Lung (tissue), 12 donors: ENCODE results near the gene RIMS3. TPM values are rescaled to one million over a fixed set of nuclear protein-coding genes. Genes with fewer than 3 reads are reported as not detected.
"Not testable (repeated sequence)": the region's sequence is repeated elsewhere in the genome, so short reads cannot be mapped to it uniquely, and the experiment has no call there.

ENCODE experiments used
- ATAC-seq: fragments of 200-7000 bp; cut with Tn5 transposase; one replicate; pipeline ENCODE4 v1.9.1; 2020; ENCODE audit warnings: moderate number of reproducible peaks; ENCODE audit not compliant: insufficient read depth, low FRiP score
- DNase-seq, 3 donors: peaks; one replicate each; pipeline ENCODE4 v3.0.0-alpha.2; 2013 to 2017
- H3K27ac ChIP-seq, 2 donors: one replicate each; pipeline ENCODE4 v1.5.1; 2013; ENCODE audit warnings: mild to moderate bottlenecking in 2 of 2, moderate library complexity in 2 of 2, control low read depth in 1 of 2, inconsistent platforms in 1 of 2, low read depth in 1 of 2, low read length in 1 of 2
- H3K27me3 ChIP-seq, 3 donors: one replicate each; pipeline ENCODE4 v1.5.1; 2013; ENCODE audit warnings: low read length in 2 of 3; ENCODE audit not compliant: control insufficient read depth in 3 of 3, insufficient read depth in 3 of 3
- H3K36me3 ChIP-seq, 4 donors: one replicate each; pipeline ENCODE4 v1.5.1; 2013; ENCODE audit warnings: low read length in 4 of 4, mild to moderate bottlenecking in 1 of 4, moderate library complexity in 1 of 4; ENCODE audit not compliant: control insufficient read depth in 4 of 4, insufficient read depth in 4 of 4
- H3K4me1 ChIP-seq, 5 donors: one replicate each; pipeline ENCODE4 v1.5.1; 2013; ENCODE audit warnings: low read length in 5 of 5, mild to moderate bottlenecking in 2 of 5, moderate library complexity in 1 of 5; ENCODE audit not compliant: control insufficient read depth in 5 of 5, insufficient read depth in 5 of 5
- H3K4me3 ChIP-seq: one replicate; pipeline ENCODE4 v1.5.1; 2013; ENCODE audit warnings: mild to moderate bottlenecking, control low read depth, moderate library complexity
- H3K9ac ChIP-seq, 2 donors: one replicate each; pipeline ENCODE4 v1.5.1; 2013; ENCODE audit warnings: low read length in 2 of 2, control low read depth in 1 of 2; ENCODE audit not compliant: insufficient read depth in 1 of 2
- H3K9me3 ChIP-seq, 4 donors: one replicate each; pipeline ENCODE4 v1.5.1; 2013; ENCODE audit warnings: low read length in 3 of 4, mild to moderate bottlenecking in 1 of 4, moderate library complexity in 1 of 4; ENCODE audit not compliant: control insufficient read depth in 4 of 4, insufficient read depth in 3 of 4
- WGBS, 2 donors: extraction: QIAGEN DNeasy Blood & Tissue Kit; methylation state at CpG; one replicate each; pipeline ENCODE4 v1.1.7; 2013; 5-methylcytosine and 5-hydroxymethylcytosine counted together
- polyA plus RNA-seq, 2 donors: library from polyadenylated mRNA; stranded (reverse); fragments of 200-250 nt; gene quantifications; one replicate each; pipeline ENCODE4 v1.2.1, GENCODE V29; 2013
- total RNA-seq, 2 donors: library from RNA; depleted of rRNA in 1 of 2; stranded (reverse); fragments of >200 nt in 1 of 2; gene quantifications; one replicate each; pipeline ENCODE4 v1.2.1, GENCODE V29; 2014 to 2021
- TF ChIP-seq, protein P1 (sequence below): IDR thresholded peaks from 2 replicates; pipeline ENCODE4 v1.5.1; 2012; ENCODE audit warnings: mild to moderate bottlenecking; ENCODE audit errors: control extremely low read depth, extremely low read depth
- donor health status: control.
- donor health status: control.
- donor health status: Bipolar disorder and iron deficiency.
- donor health status: healthy.
- donor health status: DM: yes; HTN: yes; CAD: no.

The RIMS3 gene
- total and polyA plus RNA-seq, 4 donors: 0.93 to 5.5 (median 1.5) TPM

DNA sequence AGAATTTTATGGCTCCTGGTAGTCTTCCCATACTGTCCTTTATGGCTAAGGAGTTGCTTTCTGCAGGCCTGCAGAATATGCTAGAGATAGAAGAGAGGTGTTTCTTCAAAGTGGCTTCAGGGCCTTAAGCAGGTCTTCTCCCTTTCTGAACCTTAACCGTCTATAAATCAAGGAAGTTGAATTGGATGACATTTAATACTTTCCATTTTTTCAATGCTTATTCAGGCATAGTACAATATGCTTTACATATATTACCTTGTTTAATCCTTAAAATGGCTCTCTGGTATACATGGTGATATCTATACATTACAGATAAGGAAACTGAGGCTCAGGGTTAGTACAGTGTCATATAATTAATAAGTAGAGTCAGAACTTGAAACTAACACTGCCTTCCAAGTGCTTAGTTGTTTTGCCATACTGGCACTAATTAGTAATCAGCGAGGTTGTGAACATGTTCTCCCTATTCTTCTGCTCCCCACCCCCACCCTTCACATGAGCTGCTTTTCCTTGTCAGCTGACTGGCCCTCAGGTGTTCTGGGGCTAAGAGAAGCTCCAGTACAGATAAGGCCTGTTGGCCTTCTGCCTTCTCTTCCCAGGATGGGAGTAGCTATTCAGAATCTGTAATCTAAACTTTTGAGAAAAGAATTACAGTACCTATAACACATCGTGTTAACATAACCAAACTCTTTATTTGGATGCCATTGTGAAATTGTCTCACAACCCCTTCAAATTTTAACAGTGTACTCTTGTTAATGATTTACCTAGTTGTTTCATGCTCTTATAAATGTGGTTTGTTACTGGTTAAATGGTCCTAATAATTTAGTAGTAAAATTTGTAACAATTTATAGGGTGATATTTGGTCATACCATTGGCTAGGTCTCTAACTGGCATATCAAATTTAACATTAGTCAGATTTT lies 39.6 kb upstream of the RIMS3 start:
- ATAC-seq: no peak
- Histone ChIP-seq H3K36me3 (no peaks in the 10 kb centered on the region), H3K4me3 (no peak overlapping the region), H3K27me3 (no peaks in the 10 kb centered on the region), H3K9me3 (no peaks in the 10 kb centered on the region), H3K9ac (no peak overlapping the region), H3K27ac (peak overlapping the region in 1 of 2 donors; percentile 54), H3K4me1 (peaks cover 0 to 15% (median 9%) of the 10 kb centered on the region in 5 donors)
- TF ChIP-seq, protein P1, sequence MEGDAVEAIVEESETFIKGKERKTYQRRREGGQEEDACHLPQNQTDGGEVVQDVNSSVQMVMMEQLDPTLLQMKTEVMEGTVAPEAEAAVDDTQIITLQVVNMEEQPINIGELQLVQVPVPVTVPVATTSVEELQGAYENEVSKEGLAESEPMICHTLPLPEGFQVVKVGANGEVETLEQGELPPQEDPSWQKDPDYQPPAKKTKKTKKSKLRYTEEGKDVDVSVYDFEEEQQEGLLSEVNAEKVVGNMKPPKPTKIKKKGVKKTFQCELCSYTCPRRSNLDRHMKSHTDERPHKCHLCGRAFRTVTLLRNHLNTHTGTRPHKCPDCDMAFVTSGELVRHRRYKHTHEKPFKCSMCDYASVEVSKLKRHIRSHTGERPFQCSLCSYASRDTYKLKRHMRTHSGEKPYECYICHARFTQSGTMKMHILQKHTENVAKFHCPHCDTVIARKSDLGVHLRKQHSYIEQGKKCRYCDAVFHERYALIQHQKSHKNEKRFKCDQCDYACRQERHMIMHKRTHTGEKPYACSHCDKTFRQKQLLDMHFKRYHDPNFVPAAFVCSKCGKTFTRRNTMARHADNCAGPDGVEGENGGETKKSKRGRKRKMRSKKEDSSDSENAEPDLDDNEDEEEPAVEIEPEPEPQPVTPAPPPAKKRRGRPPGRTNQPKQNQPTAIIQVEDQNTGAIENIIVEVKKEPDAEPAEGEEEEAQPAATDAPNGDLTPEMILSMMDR: no peak
- WGBS, 2 donors: 69 to 73% methylated on average over 3 of the region's 3 CpGs
- DNase-seq: no peak

DNA sequence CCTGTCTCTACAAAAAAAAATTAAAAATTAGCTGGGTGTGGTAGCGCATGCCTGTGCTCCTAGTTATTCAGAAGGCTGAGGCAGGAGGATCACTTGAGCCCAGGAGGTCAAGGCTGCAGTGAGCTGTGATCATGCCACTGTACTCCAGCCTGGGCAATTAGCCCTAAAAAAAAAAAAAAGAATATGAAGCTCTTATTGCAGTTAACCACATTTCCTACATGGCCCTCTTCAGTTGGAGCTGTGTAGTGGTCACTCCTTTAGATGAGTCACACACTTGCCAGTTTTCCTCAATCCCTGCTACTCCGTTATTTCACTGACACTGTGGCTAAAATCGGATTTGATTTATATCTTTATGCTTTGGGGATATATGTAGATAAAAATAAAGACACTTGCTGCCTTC lies 37.8 kb upstream of the RIMS3 start:
- Histone ChIP-seq H3K4me1 (peaks cover 0 to 12% (median 4%) of the 10 kb centered on the region in 5 donors), H3K9me3 (no peaks in the 10 kb centered on the region), H3K36me3 (no peaks in the 10 kb centered on the region), H3K4me3 (no peak overlapping the region), H3K27ac (no peak overlapping the region), H3K27me3 (no peaks in the 10 kb centered on the region), H3K9ac (no peak overlapping the region)
- ATAC-seq: peak; percentile 62
- DNase-seq: no peak
- TF ChIP-seq, protein P1: no peak
- 65 to 72% methylated on average over 3 of the region's 3 CpGs for WGBS, 2 donors

DNA sequence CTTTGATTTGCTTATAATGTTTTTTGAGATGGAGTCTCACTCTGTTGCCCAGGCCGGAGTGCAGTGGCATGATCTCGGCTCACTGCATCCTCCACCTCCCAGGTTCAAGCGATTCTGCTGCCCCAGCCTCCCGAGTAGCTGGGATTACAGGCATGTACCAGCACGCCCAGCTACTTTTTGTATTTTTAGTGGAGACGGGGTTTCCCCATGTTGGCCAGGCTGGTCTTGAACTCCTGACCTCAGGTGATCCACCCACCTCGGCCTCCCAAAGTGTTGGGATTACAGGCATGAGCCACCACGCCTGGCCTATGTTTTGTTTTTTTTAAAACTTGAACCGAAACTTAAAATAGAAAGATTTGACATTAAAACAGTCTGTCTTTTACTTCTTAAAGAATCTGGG lies 37.3 kb upstream of the RIMS3 start:
- DNase-seq, H3K27me3 ChIP-seq: not testable (repeated sequence)
- WGBS, 2 donors: 88 to 91% methylated on average over 9 of the region's 9 CpGs

DNA sequence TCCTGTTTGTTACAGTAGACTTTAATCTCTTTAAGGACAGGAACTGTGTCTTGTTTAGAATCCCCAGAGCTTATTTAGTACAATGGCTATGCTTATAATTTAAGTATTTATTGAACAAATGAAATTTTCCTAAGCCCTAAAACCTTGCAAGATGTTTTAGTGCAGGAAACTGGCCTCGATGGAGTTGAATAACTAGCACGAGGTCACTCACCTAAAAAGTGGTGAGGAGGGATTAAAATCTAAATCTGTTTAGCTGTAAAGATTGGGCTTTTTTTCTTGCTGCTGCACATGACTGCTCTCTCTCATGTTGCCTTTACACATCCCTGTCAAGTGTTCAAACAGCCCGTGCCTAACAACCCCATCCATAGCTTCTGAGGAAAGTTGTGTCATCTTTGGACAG lies 36.2 kb upstream of the RIMS3 start:
- TF ChIP-seq, protein P1: no peak

More for the DNA sequence above, 37.3 kb upstream of the RIMS3 start:
- not testable (repeated sequence) for H3K4me3 ChIP-seq, H3K9ac ChIP-seq, H3K27ac ChIP-seq, H3K36me3 ChIP-seq, H3K9me3 ChIP-seq, ATAC-seq, H3K4me1 ChIP-seq

More for the DNA sequence above, 36.2 kb upstream of the RIMS3 start:
- DNase-seq (no peak), ATAC-seq (no peak)
- no peak overlapping the region for H3K4me3 ChIP-seq
- no peaks in the 10 kb centered on the region for H3K36me3 ChIP-seq
- H3K27ac ChIP-seq: no peak overlapping the region
- no peak overlapping the region for H3K9ac ChIP-seq
- 52 to 67% methylated on average over 3 of the region's 3 CpGs for WGBS, 2 donors
- H3K27me3 ChIP-seq: no peaks in the 10 kb centered on the region
- H3K9me3 ChIP-seq: no peaks in the 10 kb centered on the region
- peaks cover 0 to 12% (median 4%) of the 10 kb centered on the region in 5 donors for H3K4me1 ChIP-seq
